ENCODE results near the gene PDE10A. TPM values are rescaled to one million over a fixed set of nuclear protein-coding genes. Genes with fewer than 3 reads are reported as not detected.

The PDE10A gene
- total and polyA plus RNA-seq, 2 of the 4 experiments (the other 2 are of a cell fraction) = 3.4 to 12.4 TPM

DNA sequence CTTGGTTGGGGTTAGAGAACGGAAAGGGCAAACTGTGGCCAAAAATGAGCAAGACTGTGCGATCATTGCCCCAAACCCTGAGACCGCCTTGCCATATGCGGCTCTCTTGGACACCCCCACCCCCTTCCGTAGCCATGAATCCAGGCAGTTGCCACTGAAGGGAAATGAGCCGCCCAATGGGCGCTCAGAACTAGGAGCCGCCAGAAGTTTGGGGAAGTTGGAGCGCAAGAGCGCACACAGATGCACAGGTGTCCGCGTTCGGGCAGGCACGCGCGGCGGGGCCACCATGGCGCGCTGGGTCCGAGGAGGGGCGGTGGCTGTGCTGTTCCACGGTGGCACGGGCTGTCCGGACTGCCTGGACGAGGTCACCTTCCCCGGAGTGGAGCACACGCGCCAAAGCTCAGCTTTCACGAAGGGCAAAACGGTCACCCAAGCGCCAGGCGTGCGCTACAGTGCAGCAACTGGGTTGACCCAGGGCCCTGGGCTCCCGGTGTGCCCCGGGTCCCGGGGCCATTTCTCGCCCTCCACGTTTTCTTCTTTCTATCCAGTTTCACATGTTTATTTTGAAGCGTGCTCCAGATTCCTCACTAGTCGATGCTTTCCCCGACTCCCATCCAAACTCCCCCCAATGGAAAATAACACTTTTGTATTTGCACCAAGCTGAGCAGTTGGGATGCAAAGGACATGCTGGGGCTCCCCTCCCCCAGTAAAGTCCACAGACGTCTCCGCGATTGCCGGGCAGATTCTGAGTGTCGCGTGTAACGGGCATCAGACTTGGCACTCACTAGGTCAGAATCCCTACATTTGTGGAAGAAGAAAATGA, 906 bp upstream of the PDE10A start:
- CTCF ChIA-PET = no interaction called here
- no peak for DNase-seq
- intact Hi-C loops (cut with micrococcal nuclease) = loop anchor here (1.0 to 10.0 kb wide), 6 partner anchors 55 to 441 kb away; no protein-coding TSS in a partner anchor

More for the DNA sequence above, 906 bp upstream of the PDE10A start:
- H3K18ac ChIP-seq (ENCODE audit: low read depth, low read length) = no peak overlapping the region
- in situ Hi-C loops (cut with MboI; ENCODE audit: low sequenced_read_pairs) (no loop called here), dilution Hi-C loops (cut with HindIII; ENCODE audit: low sequenced_read_pairs, unreplicated experiment) (no loop called here)
- WGBS, 2 experiments (ENCODE audit: extremely low coverage in 2 of 2, insufficient read length in 1 of 2) = 4% methylated on average over 19 of the region's 48 CpGs; no CpG with 5 or more reads in 1 of the 2 experiments
- H3K14ac ChIP-seq (replicated peaks; ENCODE audit: low read depth, low read length) = no peak overlapping the region
- H3K4me2 ChIP-seq (ENCODE audit: low read depth, low read length) = peak overlapping the region; percentile 95
- H2BK15ac ChIP-seq (ENCODE audit: low read depth, low read length) = no peak overlapping the region
- H3K36me3 ChIP-seq (ENCODE audit: control insufficient read depth, insufficient read depth, low read length) = no peaks in the 10 kb centered on the region
- no peak overlapping the region for H2BK20ac ChIP-seq (ENCODE audit: low read depth, low read length)
- H3K4me1 ChIP-seq (ENCODE audit: control insufficient read depth, insufficient read depth, low read length) = peaks cover 11% of the 10 kb centered on the region
- peak overlapping the region; percentile 65 for H3K4ac ChIP-seq (ENCODE audit: low read depth, low read length)
- H2AK5ac ChIP-seq (ENCODE audit: low read depth, low read length) = no peak overlapping the region
- H3K56ac ChIP-seq (ENCODE audit: extremely low read depth, insufficient read depth, low read length) = peak overlapping the region; percentile 46; the same call in 1 of the 2 replicates
- peaks cover 5% of the 10 kb centered on the region; the same call in 1 of the 2 replicates for H3K9me1 ChIP-seq (ENCODE audit: insufficient read depth, low read length)
- H4K20me1 ChIP-seq (ENCODE audit: insufficient read depth, low read length) = peaks cover 14% of the 10 kb centered on the region
- peak overlapping the region; percentile 4 for H3K27ac ChIP-seq (ENCODE audit: insufficient read depth, low read length)
- H3K9ac ChIP-seq (ENCODE audit: low read depth, low read length) = peak overlapping the region; percentile 37
- H2BK120ac ChIP-seq (ENCODE audit: low read depth, low read length) = no peak overlapping the region
- POLR2A ChIA-PET (ENCODE audit: unreplicated experiment) = no interaction called here
- peak overlapping the region; percentile 66; the same call in 1 of the 2 replicates for H3K23ac ChIP-seq (ENCODE audit: low read depth, low read length)
- peak overlapping the region; percentile 2 to 9; a peak in 2 of 4 replicates for H4K8ac ChIP-seq (ENCODE audit: low read depth in 2 of 2, low read length in 2 of 2)
- H4K5ac ChIP-seq (ENCODE audit: low read depth, low read length) = no peak overlapping the region
- peak overlapping the region; percentile 93 for H2AFZ ChIP-seq (replicated peaks; ENCODE audit: low read length, poor library complexity)
- H3K79me1 ChIP-seq (ENCODE audit: low read depth in 1 of 2, low read length in 2 of 2) = peaks cover 7 to 11% of the 10 kb centered on the region in 2 experiments; a peak in 2 of 4 replicates
- H4K91ac ChIP-seq (ENCODE audit: insufficient read depth, low read depth, low read length) = peak overlapping the region; percentile 11
- no peak for ATAC-seq (ENCODE audit: low read depth)
- no peak overlapping the region for H2BK5ac ChIP-seq (ENCODE audit: low read depth, low read length, poor library complexity, severe bottlenecking)
- H3K4me3 ChIP-seq (ENCODE audit: insufficient read depth, low read depth, low read length) = peak overlapping the region; percentile 75
- peaks cover 3% of the 10 kb centered on the region for H3K27me3 ChIP-seq (ENCODE audit: control insufficient read depth, insufficient read depth, low read length)
- peak overlapping the region; percentile 80 for H2AK9ac ChIP-seq (replicated peaks; ENCODE audit: low read depth, low read length, poor library complexity)
- TF ChIP-seq ELK1 (IDR thresholded peaks at IDR 0.05; ENCODE audit: borderline replicate concordance, low read depth, low read length) (no peak), RCOR1 (IDR thresholded peaks at IDR 0.05; ENCODE audit: insufficient replicate concordance, low read length) (no peak), BHLHE40 (IDR thresholded peaks at IDR 0.05; ENCODE audit: low read depth, low read length) (no peak), CEBPB (IDR thresholded peaks at IDR 0.05; ENCODE audit: low read depth, low read length) (no peak), MXI1 (IDR thresholded peaks at IDR 0.05; ENCODE audit: borderline replicate concordance, low read depth, low read length) (no peak), CTCF (conservative IDR thresholded peaks at IDR 0.05; ENCODE audit: low read depth, low read length) (no peak), CHD1 (IDR thresholded peaks at IDR 0.05; ENCODE audit: low read depth, low read length) (no peak), USF2 (IDR thresholded peaks at IDR 0.05; ENCODE audit: low read depth, low read length) (no peak), RAD21 (IDR thresholded peaks at IDR 0.05; ENCODE audit: low read length) (no peak), SMC3 (IDR thresholded peaks at IDR 0.05; ENCODE audit: low read depth, low read length) (no peak), NFE2L2 (IDR thresholded peaks at IDR 0.05; ENCODE audit: low read depth, low read length) (no peak), MAFK (IDR thresholded peaks at IDR 0.05; ENCODE audit: low read depth, low read length) (no peak)
- no peaks in the 10 kb centered on the region for H3K9me3 ChIP-seq (ENCODE audit: control insufficient read depth, insufficient read depth, low read length)
- no TSS peak for BruUV-seq (replicated peaks)
